HCT116 (cell line): ENCODE measurements around the gene LHPP. TPM values are rescaled to one million over a fixed set of nuclear protein-coding genes. Genes with fewer than 3 reads are reported as not detected.

Experiments
- ATAC-seq: fragments of 200-7000 bp; cut with Tn5 transposase; 2 replicates; pipeline ENCODE4 v1.9.1; 2020; ENCODE audit warnings: mild to moderate bottlenecking, moderate library complexity
- BruUV-seq: library from RNA; stranded (reverse); fragments of 400-500 nt; replicated peaks from 2 replicates; lab custom pipeline; 2021; lab: Mats Ljungman, UMichigan
- CTCF ChIA-PET: fragments of 300-600 bp; sonication (Branson Sonifier 250); formaldehyde crosslinking; loops from one replicate; lab custom pipeline; 2021; ENCODE audit warnings: antibody characterized with exemption; lab: Charles Lee
- POLR2A ChIA-PET: fragments of 300-600, 350-600 bp; sonication (Branson Sonifier 250); formaldehyde crosslinking; loops from one replicate; lab custom pipeline; 2021; ENCODE audit warnings: antibody characterized with exemption; lab: Charles Lee
- RAD21 ChIA-PET, 2 experiments: fragments of 300-600 bp; sonication (Branson Sonifier 250); formaldehyde crosslinking; loops; one replicate each; lab custom pipeline; 2023; ENCODE audit warnings: low total read pairs in 2 of 2; ENCODE audit not compliant: uncharacterized antibody in 2 of 2, unreplicated experiment in 2 of 2, low non-redundant PET in 1 of 2; lab: Charles Lee
- DNase-seq: peaks from one replicate; pipeline ENCODE4 v3.0.0-alpha.2; 2010; ENCODE audit warnings: low read depth, low spot score
- H2AFZ ChIP-seq: fragments of 200-600 bp; shearing (Covaris generic), sonication (generic); 2 replicates; pipeline ENCODE4 v1.6.1; 2017; ENCODE audit warnings: low read depth, mixed run types, mixed read lengths, antibody characterized with exemption, low read length; ENCODE audit not compliant: poor library complexity, severe bottlenecking
- H3K27ac ChIP-seq: 2 replicates; pipeline ENCODE4 v1.5.1; 2012; ENCODE audit warnings: low read depth, low read length
- H3K27me3 ChIP-seq: fragments of 200-600 bp; sonication (generic); 2 replicates; pipeline ENCODE4 v1.6.1; 2016; ENCODE audit warnings: mixed run types, low read length, mixed read lengths; ENCODE audit not compliant: insufficient read depth
- H3K36me3 ChIP-seq, 2 experiments: fragments of 200-500 bp in 1 of 2; fragments of 200-600 bp in 1 of 2; sonication (Bioruptor generic) in 1 of 2; sonication (generic) in 1 of 2; 2 replicates each; pipeline versions ENCODE4 v1.5.1 to v1.6.1; 2014 to 2016; ENCODE audit warnings: low read length in 2 of 2, inconsistent platforms in 1 of 2, mixed read lengths in 1 of 2, mixed run types in 1 of 2; ENCODE audit not compliant: insufficient read depth in 2 of 2, control insufficient read depth in 1 of 2
- H3K4me1 ChIP-seq, 2 experiments: fragments of 200-600 bp in 1 of 2; sonication (generic) in 1 of 2; 2 replicates each; pipeline versions ENCODE4 v1.5.1 to v1.6.1; 2012 to 2017; ENCODE audit warnings: low read length in 2 of 2, inconsistent platforms in 1 of 2, mild to moderate bottlenecking in 1 of 2, mixed read lengths in 1 of 2, mixed run types in 1 of 2, moderate library complexity in 1 of 2; ENCODE audit not compliant: insufficient read depth in 2 of 2, control insufficient read depth in 1 of 2
- H3K4me2 ChIP-seq: fragments of 200-600 bp; sonication (generic); 2 replicates; pipeline ENCODE4 v1.6.1; 2017; ENCODE audit warnings: mixed run types, low read length, mixed read lengths
- H3K4me3 ChIP-seq, 2 experiments: fragments of 200-600 bp in 1 of 2; sonication (generic) in 1 of 2; replicated peaks in 1 of 2; 2 replicates each; pipeline ENCODE4 v1.5.1; 2011 to 2016; ENCODE audit warnings: low read length in 2 of 2, control low read depth in 1 of 2, low read depth in 1 of 2, mild to moderate bottlenecking in 1 of 2, mixed read lengths in 1 of 2, mixed run types in 1 of 2
- H3K79me2 ChIP-seq: fragments of 200-600 bp; sonication (generic); 2 replicates; pipeline ENCODE4 v1.6.1; 2017; ENCODE audit warnings: mild to moderate bottlenecking, mixed run types, low read length, moderate library complexity, mixed read lengths; ENCODE audit not compliant: insufficient read depth
- H3K9ac ChIP-seq: fragments of 200-600 bp; sonication (generic); 2 replicates; pipeline ENCODE4 v1.6.1; 2016; ENCODE audit warnings: low read length, mixed read lengths
- H3K9me2 ChIP-seq: fragments of 200-600 bp; sonication (generic), shearing (Covaris generic); 2 replicates; pipeline ENCODE4 v1.6.1; 2017; ENCODE audit warnings: mixed run types, mild to moderate bottlenecking, moderate library complexity; ENCODE audit not compliant: insufficient read depth
- H3K9me3 ChIP-seq, 2 experiments: fragments of 200-500 bp in 1 of 2; fragments of 200-600 bp in 1 of 2; sonication (Bioruptor generic) in 1 of 2; sonication (generic) in 1 of 2; 2 replicates each; pipeline ENCODE4 v1.6.1; 2014 to 2017; ENCODE audit warnings: low read length in 2 of 2, mixed read lengths in 2 of 2, inconsistent platforms in 1 of 2, low read depth in 1 of 2, mild to moderate bottlenecking in 1 of 2, mixed run types in 1 of 2, moderate library complexity in 1 of 2; ENCODE audit not compliant: control insufficient read depth in 1 of 2, insufficient read depth in 1 of 2
- H4K20me1 ChIP-seq: fragments of 200-600 bp; sonication (generic), shearing (Covaris generic); 2 replicates; pipeline ENCODE4 v1.6.1; 2017; ENCODE audit warnings: mixed run types, mild to moderate bottlenecking, moderate library complexity; ENCODE audit not compliant: insufficient read depth
- ATF3 ChIP-seq: IDR thresholded peaks from 2 replicates; pipeline ENCODE4 v1.6.1; 2012
- CBX3 ChIP-seq: IDR thresholded peaks from 2 replicates; pipeline ENCODE4 v1.6.1; 2012; ENCODE audit warnings: low read depth
- CTCF ChIP-seq, 3 experiments: fragments of 200-600 bp in 1 of 3; sonication (generic) in 1 of 3; IDR thresholded peaks in 2 of 3; conservative IDR thresholded peaks in 1 of 3; 2 replicates each; pipeline ENCODE4 v1.5.1; 2012 to 2017; ENCODE audit warnings: low read depth in 2 of 3, low read length in 2 of 3, antibody characterized with exemption in 1 of 3, borderline replicate concordance in 1 of 3, control low read depth in 1 of 3, mild to moderate bottlenecking in 1 of 3, mixed read lengths in 1 of 3, mixed run types in 1 of 3, moderate library complexity in 1 of 3; ENCODE audit not compliant: insufficient read depth in 1 of 3
- EZH2phosphoT487 ChIP-seq: fragments of 200-600 bp; IDR thresholded peaks from 2 replicates; pipeline ENCODE4 v1.6.1; 2018; ENCODE audit warnings: antibody characterized with exemption, borderline replicate concordance
- FOSL1 ChIP-seq: IDR thresholded peaks from 2 replicates; pipeline ENCODE4 v1.6.1; 2012; ENCODE audit warnings: low read depth
- JUND ChIP-seq: IDR thresholded peaks from 2 replicates; pipeline ENCODE4 v1.6.1; 2012
- MAX ChIP-seq: IDR thresholded peaks from 2 replicates; pipeline ENCODE4 v1.6.1; 2012
- POLR2A ChIP-seq: IDR thresholded peaks from 2 replicates; pipeline ENCODE4 v1.7.0; 2011; ENCODE audit warnings: borderline replicate concordance; ENCODE audit not compliant: insufficient read depth, insufficient read length; ENCODE audit errors: extremely low read depth
- POLR2AphosphoS5 ChIP-seq: IDR thresholded peaks from 2 replicates; pipeline ENCODE4 v1.6.1; 2011; ENCODE audit warnings: mild to moderate bottlenecking, low read depth, low read length, moderate library complexity
- RAD21 ChIP-seq: IDR thresholded peaks from 2 replicates; pipeline ENCODE4 v1.6.1; 2012; ENCODE audit warnings: low read depth, mild to moderate bottlenecking
- SRF ChIP-seq: IDR thresholded peaks from 2 replicates; pipeline ENCODE4 v1.6.1; 2012; ENCODE audit warnings: low read depth
- ZNF274 ChIP-seq: fragments of 200-500 bp; sonication (Bioruptor generic); IDR thresholded peaks from 2 replicates; pipeline ENCODE4 v1.6.1; 2014; ENCODE audit warnings: mild to moderate bottlenecking, low read depth, low read length, inconsistent platforms
- intact Hi-C: fragments of 100-400 bp; cut with micrococcal nuclease; formaldehyde crosslinking; loops from 2 replicates; pipeline ENCODE4 v1.10.0; 2022
- total RNA-seq: library from RNA; stranded (reverse); gene quantifications from one replicate; pipeline ENCODE4 v1.2.1, GENCODE V29; 2021; ENCODE audit not compliant: unreplicated experiment

Gene LHPP
- total RNA-seq, 1 experiment from 2014 or later: 45.8 TPM

GRCh38 chr10:124508070-124508667, 46.5 kb downstream of the LHPP start:
- Histone ChIP-seq H4K20me1 (no peaks in the 10 kb centered on the region), H3K4me1 (peaks cover 4 to 6% of the 10 kb centered on the region in 2 experiments; a peak in 2 of 4 replicates), H3K27me3 (no peaks in the 10 kb centered on the region), H3K4me3 (no peak overlapping the region), H3K4me2 (no peak overlapping the region), H3K9me3 (no peaks in the 10 kb centered on the region), H2AFZ (no peak overlapping the region)
- POLR2A ChIA-PET: no interaction called here
- ATAC-seq: peak; percentile 45
- no TSS peak for BruUV-seq
- DNase-seq: no peak
- CTCF ChIA-PET: no interaction called here
- TF ChIP-seq CTCF (IDR thresholded peaks at IDR 0.05 in 2 of 3, conservative IDR thresholded peaks at IDR 0.05 in 1 of 3; ENCODE audit: borderline replicate concordance in 1 of 3, insufficient read depth in 1 of 3, low read depth in 2 of 3, low read length in 2 of 3): no peak
- TF ChIP-seq, all 23 proteins: peak for 0
- H3K9ac ChIP-seq: no peak overlapping the region
- intact Hi-C loops: no loop called here
- H3K27ac ChIP-seq: no peak overlapping the region
- no peaks in the 10 kb centered on the region for H3K9me2 ChIP-seq
- no peaks in the 10 kb centered on the region for H3K79me2 ChIP-seq
- RAD21 ChIA-PET: interaction anchor here in 1 of 2 experiments (0.6 kb wide), 1 partner anchor 119 kb away, joined by 4 read pairs; no protein-coding TSS in a partner anchor
- no peaks in the 10 kb centered on the region for H3K36me3 ChIP-seq

DNA sequence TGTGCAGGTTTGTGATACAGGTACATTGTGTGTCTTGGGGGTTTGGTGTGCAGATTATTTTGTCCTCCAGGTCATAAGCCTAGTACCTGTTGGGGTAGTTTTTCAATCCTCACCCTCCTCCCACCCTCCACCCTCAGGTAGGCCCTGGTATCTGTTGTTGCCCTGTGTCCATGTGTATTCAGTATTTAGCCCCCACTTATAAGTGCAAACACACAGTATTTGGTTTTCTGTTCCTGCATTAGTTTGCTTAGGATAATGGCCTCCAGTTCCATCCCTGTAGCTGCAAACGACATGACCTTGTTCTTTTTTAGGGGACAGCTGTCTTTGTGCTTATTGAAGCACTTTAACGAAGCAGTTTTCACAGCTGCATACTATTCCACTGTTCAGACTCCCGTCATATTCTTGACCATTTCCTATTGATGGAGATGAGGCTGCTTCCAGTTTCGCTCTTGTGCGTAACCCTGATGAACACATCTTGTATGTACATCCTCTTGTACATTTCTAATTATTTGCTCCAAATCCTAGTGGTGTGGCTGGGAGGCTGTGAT, 47.4 kb downstream of the LHPP start:
- peaks cover 4 to 6% of the 10 kb centered on the region in 2 experiments; a peak in 2 of 4 replicates for H3K4me1 ChIP-seq
- H2AFZ ChIP-seq: no peak overlapping the region
- no peak for ATAC-seq
- no peak overlapping the region for H3K4me2 ChIP-seq
- DNase-seq: no peak
- H3K9ac ChIP-seq: no peak overlapping the region
- H3K27ac ChIP-seq: no peak overlapping the region
- H3K27me3 ChIP-seq: no peaks in the 10 kb centered on the region
- H3K9me3 ChIP-seq: no peaks in the 10 kb centered on the region
- H3K36me3 ChIP-seq: no peaks in the 10 kb centered on the region
- RAD21 ChIA-PET: interaction anchor here in 1 of 2 experiments (0.6 kb wide), 1 partner anchor 118 kb away, joined by 4 read pairs; no protein-coding TSS in a partner anchor
- CTCF ChIA-PET: no interaction called here
- H3K4me3 ChIP-seq: no peak overlapping the region
- BruUV-seq: no TSS peak
- no peaks in the 10 kb centered on the region for H3K9me2 ChIP-seq
- H4K20me1 ChIP-seq: no peaks in the 10 kb centered on the region
- intact Hi-C loops: no loop called here
- no peaks in the 10 kb centered on the region for H3K79me2 ChIP-seq
- POLR2A ChIA-PET: no interaction called here
- no peak for TF ChIP-seq FOSL1
- no peak for TF ChIP-seq POLR2AphosphoS5
- TF ChIP-seq CTCF (IDR thresholded peaks at IDR 0.05 in 2 of 3, conservative IDR thresholded peaks at IDR 0.05 in 1 of 3; ENCODE audit: borderline replicate concordance in 1 of 3, insufficient read depth in 1 of 3, low read depth in 2 of 3, low read length in 2 of 3): no peak
- no peak for TF ChIP-seq ZNF274
- no peak for TF ChIP-seq JUND
- no peak for TF ChIP-seq SRF
- no peak for TF ChIP-seq RAD21
- TF ChIP-seq ATF3: no peak
- TF ChIP-seq EZH2phosphoT487: no peak
- no peak for TF ChIP-seq MAX
- TF ChIP-seq POLR2A: no peak
- TF ChIP-seq CBX3: no peak
